GM10248 (cell line): ENCODE data around the gene TBX15.

Source experiments
- CTCF ChIA-PET: fragments of 300-600 bp; sonication (Branson Sonifier 250); formaldehyde crosslinking; extraction: SDS; loops from one replicate; lab custom pipeline; 2021; ENCODE audit warnings: antibody characterized with exemption; lab: Yijun Ruan, JAX
- POLR2A ChIA-PET: fragments of 350-650 bp; sonication (Branson Sonifier 250); formaldehyde crosslinking; extraction: SDS; loops from one replicate; lab custom pipeline; 2020; ENCODE audit warnings: antibody characterized with exemption; lab: Yijun Ruan, JAX
- DNase-seq: peaks from one replicate; pipeline ENCODE4 v3.0.0; 2012; ENCODE audit errors: extremely low spot score
- CTCF ChIP-seq: IDR thresholded peaks from 2 replicates; pipeline ENCODE4 v1.5.1; 2012; ENCODE audit warnings: mild to moderate bottlenecking, low read depth; ENCODE audit errors: extremely low read depth, missing control alignments, control extremely low read depth

Gene TBX15

GRCh38 chr1:118881751-118882150, 106.4 kb downstream of the TBX15 start:
- ChIA-PET POLR2A (no interaction called here), CTCF (no interaction called here)
- no peak for TF ChIP-seq CTCF
- DNase-seq: no peak

DNA sequence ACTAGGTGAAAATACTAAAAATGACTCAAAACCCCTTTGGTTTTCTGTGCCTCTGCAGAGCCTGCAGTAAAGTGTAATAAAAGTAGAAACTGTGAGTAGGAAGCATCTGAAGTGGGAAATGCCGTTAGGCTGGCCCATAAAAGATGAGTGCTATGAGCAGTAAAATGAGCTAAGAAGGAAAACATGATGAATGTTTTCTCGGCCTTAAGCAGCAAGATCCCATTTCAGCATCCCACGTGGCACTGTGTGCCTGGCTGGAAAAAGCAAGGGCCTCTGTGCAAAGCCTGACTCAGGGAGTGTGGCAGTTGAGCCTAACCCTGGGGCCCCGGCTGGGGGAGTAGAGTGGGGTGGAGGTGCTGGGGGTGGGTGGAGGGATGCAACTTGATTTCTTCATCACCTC, 109.5 kb downstream of the TBX15 start:
- ChIA-PET CTCF (no interaction called here), POLR2A (no interaction called here)
- TF ChIP-seq CTCF: no peak
- no peak for DNase-seq

DNA sequence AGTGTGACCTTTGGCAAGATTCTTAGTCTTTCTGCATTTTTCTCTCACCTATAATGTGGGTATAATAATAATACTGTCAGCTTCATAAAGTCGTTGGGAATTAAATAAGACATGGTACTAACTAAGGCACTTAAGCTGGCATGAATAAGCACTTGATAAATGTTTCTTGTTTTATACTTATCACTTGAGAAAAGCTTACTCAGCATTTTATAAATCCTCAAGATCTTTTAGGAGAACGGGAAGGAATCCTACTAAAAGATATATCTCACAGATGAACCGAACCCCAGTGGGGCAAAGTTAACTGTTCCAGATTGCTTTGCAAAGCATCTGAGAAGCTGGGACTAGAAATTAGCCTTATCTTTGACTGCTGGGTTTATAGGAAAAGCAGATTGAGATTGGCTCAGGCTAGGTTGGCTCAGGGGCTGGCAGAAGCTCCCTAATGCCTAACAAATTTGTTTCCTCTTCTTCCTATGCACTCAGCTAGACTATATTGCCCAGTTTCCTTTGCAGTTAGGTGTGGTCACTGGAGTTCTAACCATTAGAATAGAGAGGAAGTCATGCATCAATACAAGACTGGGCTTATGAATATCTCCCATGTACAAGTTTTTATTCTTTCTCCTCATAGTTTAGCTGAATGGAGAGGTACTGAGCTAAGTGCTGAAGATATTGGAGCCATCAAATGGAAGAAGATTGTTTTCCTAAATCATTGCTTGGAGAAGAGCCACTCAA, 110.3 kb downstream of the TBX15 start:
- ChIA-PET CTCF (interaction anchor here (0.7 to 1.8 kb wide), 5 partner anchors 8 to 386 kb away, joined by 3 to 9 read pairs (median 3); no protein-coding TSS in a partner anchor), POLR2A (no interaction called here)
- DNase-seq: no peak
- no peak for TF ChIP-seq CTCF

DNA sequence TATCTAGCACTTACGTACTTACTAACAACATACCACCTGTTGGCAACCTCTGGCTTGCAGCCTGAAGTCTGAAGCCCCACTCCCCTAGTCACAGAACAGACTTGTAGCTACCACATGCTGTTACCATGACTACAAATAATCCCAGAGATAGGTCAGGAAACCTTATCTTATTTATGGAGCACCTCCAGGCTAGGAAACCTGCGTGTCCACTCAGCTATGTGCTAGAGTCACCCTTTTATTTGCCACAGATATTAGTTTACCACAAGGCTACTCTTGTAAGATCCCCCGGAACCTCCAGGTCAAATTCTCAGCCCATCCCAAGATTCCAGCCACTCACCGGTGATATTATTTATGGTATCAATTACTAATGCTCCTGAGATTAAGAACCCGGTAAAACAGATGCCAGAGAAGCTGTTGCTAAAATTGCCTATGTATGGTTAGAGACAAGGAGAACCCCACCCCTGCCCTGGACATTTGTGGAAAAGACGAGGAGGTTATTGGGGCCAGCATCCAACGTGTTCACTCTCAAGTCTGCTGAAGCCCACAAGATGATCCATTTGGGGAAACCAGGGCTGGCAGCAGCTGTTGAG, 116.5 kb downstream of the TBX15 start:
- ChIA-PET CTCF (interaction anchor here (0.9 kb wide), 1 partner anchor 8 kb away, joined by 3 read pairs; no protein-coding TSS in a partner anchor), POLR2A (no interaction called here)
- no peak for DNase-seq
- no peak for TF ChIP-seq CTCF

DNA sequence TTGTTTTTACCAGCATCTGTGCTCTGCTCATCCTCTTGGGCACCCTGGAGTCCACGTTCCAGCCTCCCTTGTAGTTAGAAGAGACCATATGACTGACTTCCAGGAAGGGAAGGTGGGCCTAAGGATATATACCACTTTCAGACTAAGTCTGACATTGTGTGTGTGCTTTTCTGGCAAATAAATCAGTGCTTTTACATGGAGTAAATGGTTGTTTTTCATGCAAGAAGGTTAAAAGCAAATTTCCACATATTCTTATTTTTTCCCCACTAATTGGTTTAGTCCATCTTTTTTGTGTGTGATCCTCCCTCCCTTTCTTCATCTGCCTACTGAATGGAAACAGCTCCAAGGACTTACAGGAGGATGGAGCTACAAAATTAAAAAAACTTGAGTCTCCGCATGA, 119.8 kb downstream of the TBX15 start:
- CTCF ChIA-PET: interaction anchor here (3.0 kb wide), 1 partner anchor 9 kb away, joined by 9 read pairs; no protein-coding TSS in a partner anchor
- POLR2A ChIA-PET: no interaction called here
- TF ChIP-seq CTCF: no peak
- no peak for DNase-seq

- TF ChIP-seq CTCF: no peak
- CTCF ChIA-PET: interaction anchor here (1.1 kb wide), 1 partner anchor 22 kb away, joined by 3 read pairs; no protein-coding TSS in a partner anchor
- POLR2A ChIA-PET: no interaction called here
- DNase-seq: no peak
These were observed 121.8 kb downstream of the TBX15 start for GRCh38 chr1:118866330-118866729.
